Right lobe of liver (tissue), 6 donors: ENCODE data around the gene STK38L. TPM values are rescaled to one million over a fixed set of nuclear protein-coding genes. Genes with fewer than 3 reads are reported as not detected.

ENCODE experiments used
- ATAC-seq, 4 donors: fragments of 200-7000 bp; cut with Tn5 transposase; one replicate each; pipeline ENCODE4 v1.9.1; 2020; ENCODE audit warnings: mild to moderate bottlenecking in 4 of 4, moderate library complexity in 4 of 4
- DNase-seq, 3 donors: peaks; one replicate each; pipeline ENCODE4 v3.0.0-alpha.2; 2020
- H3K27ac ChIP-seq, 3 donors: fragments of 200-600 bp; one replicate each; pipeline ENCODE4 v1.8.0; 2022
- H3K27me3 ChIP-seq, 2 donors: fragments of 200-600 bp; one replicate each; pipeline ENCODE4 v1.8.0; 2022
- H3K36me3 ChIP-seq, 4 donors: fragments of 200-600 bp; sonication (generic) in 1 of 4; one replicate each; pipeline versions ENCODE4 v1.5.1 to v1.8.0; 2017 to 2022; ENCODE audit warnings: control low read depth in 1 of 4
- H3K4me1 ChIP-seq, 4 donors: fragments of 200-600 bp; sonication (generic) in 1 of 4; one replicate each; pipeline versions ENCODE4 v1.5.1 to v1.8.0; 2017 to 2022; ENCODE audit warnings: control low read depth in 1 of 4
- H3K4me3 ChIP-seq, 3 donors: fragments of 200-600 bp; one replicate each; pipeline ENCODE4 v1.8.0; 2022
- H3K9me3 ChIP-seq, 4 donors: fragments of 200-600 bp; sonication (generic) in 1 of 4; one replicate each; pipeline versions ENCODE4 v1.5.1 to v1.8.0; 2017 to 2022; ENCODE audit warnings: control low read depth in 1 of 4
- POLR2A ChIP-seq: fragments of 450-650 bp; IDR thresholded peaks from one replicate; pipeline ENCODE4 v1.6.1; 2017; ENCODE audit warnings: antibody characterized with exemption, mild to moderate bottlenecking
- WGBS: methylation state at CpG from one replicate; pipeline ENCODE4 v1.1.6; 2018; ENCODE audit warnings: low coverage, low lambda C conversion rate; ENCODE audit not compliant: insufficient coverage; ENCODE audit errors: missing lambda C conversion rate; 5-methylcytosine and 5-hydroxymethylcytosine counted together
- intact Hi-C, 2 donors: fragments of 100-400 bp; cut with DNase I; formaldehyde crosslinking; loops; one replicate each; pipeline versions ENCODE4 v1.11.2 to v1.14.1; 2022
- total RNA-seq, 6 experiments: library from RNA; depleted of rRNA in 2 of 6; stranded (reverse); fragments of >200 nt in 2 of 6; fragmentation: NEBNext Ultra II Directional in 3 of 6; extraction: Animal tissue kit (Norgen Biotek cat#: 25700) in 3 of 6; gene quantifications; one replicate each; pipeline versions ENCODE4 v1.1.0 to v1.2.4, GENCODE V29; 2016 to 2023
- TF ChIP-seq, protein P1 (sequence below), 4 donors: fragments of 200-600 bp in 3 of 4; fragments of 450-650 bp in 1 of 4; IDR thresholded peaks; one replicate each; pipeline versions ENCODE4 v1.5.1 to v1.8.0; 2016 to 2022; ENCODE audit warnings: antibody characterized with exemption in 4 of 4, mild to moderate bottlenecking in 2 of 4
- donor health status: DM: no; HTN: yes; CAD: no.
- donor health status: DM: no; HTN: no; CAD: no.
- donor health status: DM: no; HTN: no; CAD: no.
- donor health status: DM: no; HTN: yes; CAD: no.
- donor health status: DM: no; HTN: yes; CAD: no.

STK38L gene
- total RNA-seq, 6 experiments from 2014 or later, result 6.0 to 18.1 (median 7.3) TPM

DNA sequence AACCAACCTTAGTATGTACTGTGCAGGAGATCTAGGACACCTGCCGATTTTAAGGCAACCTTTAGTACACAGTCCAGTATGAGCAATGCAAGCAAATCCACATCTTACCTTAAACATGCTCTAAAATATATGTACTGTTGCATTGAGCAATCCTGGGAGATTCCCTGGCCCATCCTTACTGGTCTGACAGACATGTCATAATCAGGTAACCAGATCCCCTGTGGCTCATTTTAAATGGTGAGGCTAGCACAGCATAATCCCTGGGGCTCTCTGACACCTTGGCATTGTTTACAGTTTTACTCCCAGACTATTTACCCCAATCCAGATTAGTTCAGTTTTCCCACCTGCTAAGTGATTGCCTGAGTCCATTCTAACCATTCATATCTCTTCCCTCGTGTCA is 103.7 kb downstream of the STK38L start:
- no peaks in the 10 kb centered on the region for H3K36me3 ChIP-seq
- TF ChIP-seq, protein P1, sequence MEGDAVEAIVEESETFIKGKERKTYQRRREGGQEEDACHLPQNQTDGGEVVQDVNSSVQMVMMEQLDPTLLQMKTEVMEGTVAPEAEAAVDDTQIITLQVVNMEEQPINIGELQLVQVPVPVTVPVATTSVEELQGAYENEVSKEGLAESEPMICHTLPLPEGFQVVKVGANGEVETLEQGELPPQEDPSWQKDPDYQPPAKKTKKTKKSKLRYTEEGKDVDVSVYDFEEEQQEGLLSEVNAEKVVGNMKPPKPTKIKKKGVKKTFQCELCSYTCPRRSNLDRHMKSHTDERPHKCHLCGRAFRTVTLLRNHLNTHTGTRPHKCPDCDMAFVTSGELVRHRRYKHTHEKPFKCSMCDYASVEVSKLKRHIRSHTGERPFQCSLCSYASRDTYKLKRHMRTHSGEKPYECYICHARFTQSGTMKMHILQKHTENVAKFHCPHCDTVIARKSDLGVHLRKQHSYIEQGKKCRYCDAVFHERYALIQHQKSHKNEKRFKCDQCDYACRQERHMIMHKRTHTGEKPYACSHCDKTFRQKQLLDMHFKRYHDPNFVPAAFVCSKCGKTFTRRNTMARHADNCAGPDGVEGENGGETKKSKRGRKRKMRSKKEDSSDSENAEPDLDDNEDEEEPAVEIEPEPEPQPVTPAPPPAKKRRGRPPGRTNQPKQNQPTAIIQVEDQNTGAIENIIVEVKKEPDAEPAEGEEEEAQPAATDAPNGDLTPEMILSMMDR (IDR thresholded peaks at IDR 0.05), result no peak
- TF ChIP-seq POLR2A, result no peak
- no peaks in the 10 kb centered on the region for H3K4me1 ChIP-seq
- intact Hi-C loops, result no loop called here
- 45% methylated on average over 2 of the region's 2 CpGs for WGBS
- ATAC-seq, result no peak
- H3K9me3 ChIP-seq, result no peaks in the 10 kb centered on the region
- H3K27me3 ChIP-seq, result no peaks in the 10 kb centered on the region
- no peak overlapping the region for H3K27ac ChIP-seq
- no peak overlapping the region for H3K4me3 ChIP-seq
- DNase-seq, result no peak

DNA sequence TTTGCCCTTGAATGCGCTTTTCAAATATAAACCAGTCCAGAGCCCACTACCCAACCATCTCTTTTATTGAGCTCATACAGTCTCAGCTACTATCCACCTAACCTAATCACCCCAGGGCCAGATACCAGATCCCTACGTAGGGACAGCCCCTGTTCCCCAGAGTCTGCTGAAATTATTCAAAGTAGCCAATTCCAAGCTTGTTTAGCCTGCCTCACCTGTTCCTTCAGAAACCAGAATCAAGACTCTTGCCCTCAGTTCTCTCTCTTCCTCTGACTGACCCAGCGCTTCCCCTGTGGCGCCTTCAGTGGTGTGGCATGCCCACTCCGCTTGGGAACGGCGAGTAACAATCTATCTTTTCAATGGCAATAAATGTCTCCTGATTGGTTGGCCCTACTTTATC is 107.4 kb downstream of the STK38L start:
- no peaks in the 10 kb centered on the region for H3K9me3 ChIP-seq
- H3K4me3 ChIP-seq, result no peak overlapping the region
- no peak overlapping the region for H3K27ac ChIP-seq
- no peaks in the 10 kb centered on the region for H3K36me3 ChIP-seq
- no peak for TF ChIP-seq POLR2A
- TF ChIP-seq, protein P1 (IDR thresholded peaks at IDR 0.05), result no peak
- DNase-seq (no peak), ATAC-seq (no peak)
- intact Hi-C loops, result no loop called here
- 93% methylated on average over 5 of the region's 7 CpGs for WGBS
- H3K27me3 ChIP-seq, result no peaks in the 10 kb centered on the region
- H3K4me1 ChIP-seq, result no peaks in the 10 kb centered on the region

DNA sequence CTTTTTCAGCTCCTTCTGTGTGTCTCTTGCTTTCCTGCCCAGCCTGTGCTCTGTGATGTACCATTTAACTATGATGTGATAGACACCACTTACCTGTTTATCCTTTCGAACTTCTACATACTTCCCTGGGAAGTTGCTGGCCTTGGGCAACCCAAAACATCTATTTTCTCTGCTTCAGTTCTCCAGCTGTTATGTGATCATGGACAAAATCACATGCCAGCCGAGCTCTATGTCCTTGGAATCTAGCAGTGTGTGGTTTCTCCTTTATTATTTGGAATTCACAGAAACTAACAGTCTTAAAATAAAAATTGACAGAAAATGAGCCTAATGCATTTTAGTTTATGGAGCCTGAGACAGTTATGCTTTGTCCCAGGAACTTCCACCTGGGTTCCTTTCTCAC is 111.4 kb downstream of the STK38L start:
- no peaks in the 10 kb centered on the region for H3K9me3 ChIP-seq
- no peaks in the 10 kb centered on the region for H3K36me3 ChIP-seq
- H3K4me1 ChIP-seq, result no peaks in the 10 kb centered on the region
- H3K27me3 ChIP-seq, result no peaks in the 10 kb centered on the region
- WGBS, result 86% methylated on average over 2 of the region's 2 CpGs
- no peak for TF ChIP-seq POLR2A
- TF ChIP-seq, protein P1 (IDR thresholded peaks at IDR 0.05), result no peak
- ATAC-seq (no peak), DNase-seq (no peak)
- H3K4me3 ChIP-seq, result no peak overlapping the region
- H3K27ac ChIP-seq, result no peak overlapping the region
- intact Hi-C loops, result no loop called here

DNA sequence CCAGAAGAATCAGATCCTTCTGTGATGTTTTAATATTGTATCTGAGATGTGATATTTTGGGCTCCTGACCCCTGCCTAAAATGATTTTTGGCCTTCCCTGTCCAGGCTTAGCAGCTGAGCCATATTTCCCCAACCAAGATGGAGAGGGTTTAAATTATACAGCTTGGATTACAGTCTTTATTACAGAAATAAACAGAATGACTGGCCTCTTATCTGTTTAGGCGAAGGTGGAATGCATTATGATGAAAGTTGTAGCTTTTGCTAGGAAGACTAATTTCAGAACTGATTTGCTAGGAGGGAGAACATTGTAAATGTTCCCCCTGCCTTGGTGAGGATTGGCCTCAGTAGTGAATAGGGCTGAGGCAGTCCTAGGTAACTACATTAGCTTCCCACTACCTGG is 111.9 kb downstream of the STK38L start:
- no peak for DNase-seq
- Histone ChIP-seq H3K9me3 (no peaks in the 10 kb centered on the region), H3K36me3 (no peaks in the 10 kb centered on the region), H3K27me3 (no peaks in the 10 kb centered on the region), H3K27ac (no peak overlapping the region), H3K4me1 (no peaks in the 10 kb centered on the region), H3K4me3 (no peak overlapping the region)
- no peak for ATAC-seq
- WGBS, result 100% methylated on average over 1 of the region's 1 CpG
- intact Hi-C loops, result no loop called here
- TF ChIP-seq POLR2A, result no peak
- TF ChIP-seq, protein P1 (IDR thresholded peaks at IDR 0.05), result no peak
